GM12892 (cell line): ENCODE measurements around the gene TGFBI.

Experiments used
- POLR2A ChIP-seq: IDR thresholded peaks from 2 replicates; pipeline ENCODE4 v1.6.1; 2011; ENCODE audit warnings: low read depth, low read length, control low read depth
- POLR2AphosphoS5 ChIP-seq: IDR thresholded peaks from 2 replicates; pipeline ENCODE4 v1.6.1; 2011; ENCODE audit warnings: low read depth, low read length, control low read depth

DNA sequence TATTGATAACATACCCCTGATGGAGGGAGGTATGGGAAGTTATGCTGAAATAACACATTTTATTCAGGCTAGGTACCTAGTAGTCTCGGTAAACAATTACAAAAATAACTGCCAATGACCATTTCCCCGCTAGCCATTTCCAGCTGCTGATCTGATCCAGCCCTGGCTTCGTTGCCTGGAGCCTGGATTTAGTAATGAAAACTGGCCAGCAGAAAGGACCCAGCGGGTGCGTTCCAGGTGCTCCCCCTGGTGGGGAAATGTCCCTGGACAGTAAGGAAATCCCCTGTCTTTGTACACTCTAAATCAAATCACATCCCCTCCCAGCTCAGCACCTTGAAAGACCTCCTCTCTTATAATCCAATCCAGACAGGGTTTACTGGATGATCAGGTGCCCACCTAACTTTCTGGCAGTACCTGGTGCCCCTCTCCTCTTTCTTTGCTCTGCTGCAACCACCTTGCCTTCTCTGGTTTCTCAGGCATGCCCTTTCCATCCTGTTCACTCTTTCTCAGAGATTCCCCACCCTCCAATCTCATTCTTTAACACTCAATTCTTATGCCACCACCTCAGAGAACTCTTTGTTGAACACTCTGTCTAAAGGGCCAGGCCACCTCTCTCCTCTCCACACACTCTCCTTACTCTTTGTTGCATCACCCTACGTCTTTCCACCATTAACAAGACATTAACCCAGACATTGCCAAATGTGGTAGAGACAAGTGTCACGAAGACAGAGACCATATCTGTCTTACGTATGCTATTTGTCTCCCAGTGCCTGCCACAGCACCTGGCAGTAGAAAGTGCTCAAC, 53.8 kb downstream of the TGFBI start:
- TF ChIP-seq POLR2AphosphoS5 (no peak), POLR2A (no peak)
